HEK293 (cell line): Measurements from ENCODE around the gene BIRC3.

Experiments
- CTCF ChIA-PET: fragments of 350-600 bp; formaldehyde crosslinking; extraction: SDS; loops from one replicate; lab custom pipeline; 2021; ENCODE audit warnings: antibody characterized with exemption; lab: Yijun Ruan, JAX
- POLR2A ChIA-PET: fragments of 300-600 bp; formaldehyde crosslinking; extraction: SDS; loops from one replicate; lab custom pipeline; 2020; ENCODE audit warnings: antibody characterized with exemption, inconsistent platforms; lab: Yijun Ruan, JAX
- H3K27ac ChIP-seq: fragments of 200-500 bp; sonication (Bioruptor generic); 2 replicates; pipeline ENCODE4 v1.5.1; 2014; ENCODE audit warnings: low read depth, low read length, control low read depth, inconsistent platforms; ENCODE audit errors: extremely low read depth
- H3K36me3 ChIP-seq, 2 experiments: fragments of 200-500 bp in 1 of 2; sonication (Bioruptor generic) in 1 of 2; 1 replicate in 1 of 2; 2 replicates in 1 of 2; pipeline ENCODE4 v1.5.1; 2014 to 2017; ENCODE audit warnings: inconsistent platforms in 2 of 2, low read length in 2 of 2; ENCODE audit not compliant: control insufficient read depth in 2 of 2, insufficient read depth in 1 of 2
- H3K4me1 ChIP-seq: fragments of 200-500 bp; sonication (Bioruptor generic); 2 replicates; pipeline ENCODE4 v1.5.1; 2014; ENCODE audit warnings: mild to moderate bottlenecking, low read length, inconsistent platforms; ENCODE audit not compliant: control insufficient read depth, insufficient read depth
- H3K4me3 ChIP-seq: 2 replicates; pipeline ENCODE4 v1.5.1; 2011; ENCODE audit warnings: low read depth, mild to moderate bottlenecking, control low read depth, low read length, moderate library complexity
- H3K9me3 ChIP-seq: fragments of 200-500 bp; sonication (Bioruptor generic); 2 replicates; pipeline ENCODE4 v1.5.1; 2014; ENCODE audit warnings: low read depth, low read length, inconsistent platforms; ENCODE audit not compliant: control insufficient read depth, insufficient read depth
- PRDM2 ChIP-seq: fragments of 450-650 bp; formaldehyde crosslinking; IDR thresholded peaks from 2 replicates; pipeline ENCODE4 v1.5.1; 2016; ENCODE audit warnings: missing biosample characterization, missing genetic modification characterization, borderline replicate concordance
- ZBTB44 ChIP-seq: fragments of 450-650 bp; IDR thresholded peaks from 2 replicates; pipeline ENCODE4 v1.5.1; 2018; ENCODE audit warnings: missing biosample characterization, mild to moderate bottlenecking, missing genetic modification characterization
- ZNF138 ChIP-seq: fragments of 450-650 bp; formaldehyde crosslinking; IDR thresholded peaks from 2 replicates; pipeline ENCODE4 v1.5.1; 2016; ENCODE audit warnings: missing biosample characterization, missing genetic modification characterization, borderline replicate concordance
- ZNF280C ChIP-seq: fragments of 450-650 bp; formaldehyde crosslinking; IDR thresholded peaks from 2 replicates; pipeline ENCODE4 v1.5.1; 2016; ENCODE audit warnings: missing biosample characterization, missing genetic modification characterization
- ZNF335 ChIP-seq: fragments of 450-650 bp; formaldehyde crosslinking; conservative IDR thresholded peaks from 2 replicates; pipeline ENCODE4 v1.5.1; 2016; ENCODE audit warnings: missing biosample characterization, missing genetic modification characterization
- ZNF558 ChIP-seq: fragments of 450-650 bp; formaldehyde crosslinking; IDR thresholded peaks from 2 replicates; pipeline ENCODE4 v1.5.1; 2016; ENCODE audit warnings: missing biosample characterization, missing genetic modification characterization
- ZNF664 ChIP-seq: fragments of 450-650 bp; formaldehyde crosslinking; IDR thresholded peaks from 2 replicates; pipeline ENCODE4 v1.5.1; 2016; ENCODE audit warnings: missing biosample characterization, missing genetic modification characterization
- ZNF785 ChIP-seq: fragments of 450-650 bp; formaldehyde crosslinking; IDR thresholded peaks from 2 replicates; pipeline ENCODE4 v1.5.1; 2016; ENCODE audit warnings: missing biosample characterization, missing genetic modification characterization
- ZSCAN4 ChIP-seq: fragments of 450-650 bp; formaldehyde crosslinking; IDR thresholded peaks from 2 replicates; pipeline ENCODE4 v1.5.1; 2017; ENCODE audit warnings: missing biosample characterization, missing genetic modification characterization
- TF ChIP-seq, protein P1 (sequence below): fragments of 450-650 bp; formaldehyde crosslinking; IDR thresholded peaks from 2 replicates; pipeline ENCODE4 v1.5.1; 2016; ENCODE audit warnings: missing biosample characterization, missing genetic modification characterization
- TF ChIP-seq, protein P2 (sequence below): fragments of 450-650 bp; formaldehyde crosslinking; IDR thresholded peaks from 2 replicates; pipeline ENCODE4 v1.5.1; 2016; ENCODE audit warnings: missing biosample characterization, missing genetic modification characterization
- TF ChIP-seq, protein P3 (sequence below): fragments of 450-650 bp; formaldehyde crosslinking; IDR thresholded peaks from 2 replicates; pipeline ENCODE4 v1.5.1; 2017; ENCODE audit warnings: missing biosample characterization, missing genetic modification characterization
- TF ChIP-seq, protein P4 (sequence below): fragments of 450-650 bp; formaldehyde crosslinking; IDR thresholded peaks from 2 replicates; pipeline ENCODE4 v1.5.1; 2016; ENCODE audit warnings: missing biosample characterization, missing genetic modification characterization, low read depth

The BIRC3 gene

DNA sequence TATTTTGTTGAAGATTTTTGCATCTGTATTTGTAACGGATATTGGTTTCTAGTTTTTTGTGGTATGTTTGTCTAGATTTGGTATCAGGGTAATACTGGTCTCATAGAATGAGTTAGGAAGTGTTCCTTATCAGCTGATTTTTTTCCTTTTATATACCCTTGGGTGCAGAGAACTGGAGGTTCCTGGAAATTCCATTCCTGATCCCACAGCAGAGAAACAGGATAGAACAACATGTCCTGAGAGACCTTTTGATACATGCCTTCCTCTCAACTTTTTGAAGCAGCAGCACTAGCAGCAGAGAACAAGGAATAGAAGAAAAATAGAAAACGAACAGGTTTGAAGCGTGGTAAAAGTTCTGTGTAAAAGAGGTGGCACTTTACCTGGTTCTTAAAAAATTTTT lies 66.6 kb downstream of the BIRC3 start:
- Histone ChIP-seq H3K9me3 (no peaks in the 10 kb centered on the region), H3K27ac (no peak overlapping the region), H3K4me3 (no peak overlapping the region), H3K4me1 (no peaks in the 10 kb centered on the region), H3K36me3 (peaks cover 0 to 54% of the 10 kb centered on the region in 2 experiments; a peak in 1 of 3 replicates)
- CTCF ChIA-PET: interaction anchor here (0.9 to 1.2 kb wide), 2 partner anchors 42 to 112 kb away, joined by 3 read pairs; no protein-coding TSS in a partner anchor
- TF ChIP-seq ZBTB44 (tag by site-specific recombination) (no peak), ZNF280C (no peak), ZNF558 (no peak), ZNF664 (tag by site-specific recombination) (no peak), PRDM2 (no peak), ZNF335 (tag by site-specific recombination) (no peak)
- TF ChIP-seq, protein P1, sequence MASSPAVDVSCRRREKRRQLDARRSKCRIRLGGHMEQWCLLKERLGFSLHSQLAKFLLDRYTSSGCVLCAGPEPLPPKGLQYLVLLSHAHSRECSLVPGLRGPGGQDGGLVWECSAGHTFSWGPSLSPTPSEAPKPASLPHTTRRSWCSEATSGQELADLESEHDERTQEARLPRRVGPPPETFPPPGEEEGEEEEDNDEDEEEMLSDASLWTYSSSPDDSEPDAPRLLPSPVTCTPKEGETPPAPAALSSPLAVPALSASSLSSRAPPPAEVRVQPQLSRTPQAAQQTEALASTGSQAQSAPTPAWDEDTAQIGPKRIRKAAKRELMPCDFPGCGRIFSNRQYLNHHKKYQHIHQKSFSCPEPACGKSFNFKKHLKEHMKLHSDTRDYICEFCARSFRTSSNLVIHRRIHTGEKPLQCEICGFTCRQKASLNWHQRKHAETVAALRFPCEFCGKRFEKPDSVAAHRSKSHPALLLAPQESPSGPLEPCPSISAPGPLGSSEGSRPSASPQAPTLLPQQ (tag by site-specific recombination): no peak
- TF ChIP-seq, protein P2, sequence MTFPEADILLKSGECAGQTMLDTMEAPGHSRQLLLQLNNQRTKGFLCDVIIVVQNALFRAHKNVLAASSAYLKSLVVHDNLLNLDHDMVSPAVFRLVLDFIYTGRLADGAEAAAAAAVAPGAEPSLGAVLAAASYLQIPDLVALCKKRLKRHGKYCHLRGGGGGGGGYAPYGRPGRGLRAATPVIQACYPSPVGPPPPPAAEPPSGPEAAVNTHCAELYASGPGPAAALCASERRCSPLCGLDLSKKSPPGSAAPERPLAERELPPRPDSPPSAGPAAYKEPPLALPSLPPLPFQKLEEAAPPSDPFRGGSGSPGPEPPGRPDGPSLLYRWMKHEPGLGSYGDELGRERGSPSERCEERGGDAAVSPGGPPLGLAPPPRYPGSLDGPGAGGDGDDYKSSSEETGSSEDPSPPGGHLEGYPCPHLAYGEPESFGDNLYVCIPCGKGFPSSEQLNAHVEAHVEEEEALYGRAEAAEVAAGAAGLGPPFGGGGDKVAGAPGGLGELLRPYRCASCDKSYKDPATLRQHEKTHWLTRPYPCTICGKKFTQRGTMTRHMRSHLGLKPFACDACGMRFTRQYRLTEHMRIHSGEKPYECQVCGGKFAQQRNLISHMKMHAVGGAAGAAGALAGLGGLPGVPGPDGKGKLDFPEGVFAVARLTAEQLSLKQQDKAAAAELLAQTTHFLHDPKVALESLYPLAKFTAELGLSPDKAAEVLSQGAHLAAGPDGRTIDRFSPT: no peak
- POLR2A ChIA-PET: no interaction called here

GRCh38 chr11:102384419-102385079 lies 67.3 kb downstream of the BIRC3 start:
- no peaks in the 10 kb centered on the region for H3K4me1 ChIP-seq
- CTCF ChIA-PET: interaction anchor here (0.9 to 1.2 kb wide), 2 partner anchors 42 to 111 kb away, joined by 3 read pairs; no protein-coding TSS in a partner anchor
- peaks cover 0 to 54% of the 10 kb centered on the region in 2 experiments; a peak in 1 of 3 replicates for H3K36me3 ChIP-seq
- H3K27ac ChIP-seq: no peak overlapping the region
- POLR2A ChIA-PET: no interaction called here
- no peaks in the 10 kb centered on the region for H3K9me3 ChIP-seq
- no peak overlapping the region for H3K4me3 ChIP-seq
- TF ChIP-seq ZNF785 (no peak), ZSCAN4 (tag by site-specific recombination) (no peak), ZNF138 (tag by site-specific recombination) (no peak)
- TF ChIP-seq, protein P3, sequence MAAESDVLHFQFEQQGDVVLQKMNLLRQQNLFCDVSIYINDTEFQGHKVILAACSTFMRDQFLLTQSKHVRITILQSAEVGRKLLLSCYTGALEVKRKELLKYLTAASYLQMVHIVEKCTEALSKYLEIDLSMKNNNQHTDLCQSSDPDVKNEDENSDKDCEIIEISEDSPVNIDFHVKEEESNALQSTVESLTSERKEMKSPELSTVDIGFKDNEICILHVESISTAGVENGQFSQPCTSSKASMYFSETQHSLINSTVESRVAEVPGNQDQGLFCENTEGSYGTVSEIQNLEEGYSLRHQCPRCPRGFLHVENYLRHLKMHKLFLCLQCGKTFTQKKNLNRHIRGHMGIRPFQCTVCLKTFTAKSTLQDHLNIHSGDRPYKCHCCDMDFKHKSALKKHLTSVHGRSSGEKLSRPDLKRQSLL (tag by site-specific recombination): no peak
- TF ChIP-seq, protein P1 (tag by site-specific recombination): no peak
- TF ChIP-seq, protein P4, sequence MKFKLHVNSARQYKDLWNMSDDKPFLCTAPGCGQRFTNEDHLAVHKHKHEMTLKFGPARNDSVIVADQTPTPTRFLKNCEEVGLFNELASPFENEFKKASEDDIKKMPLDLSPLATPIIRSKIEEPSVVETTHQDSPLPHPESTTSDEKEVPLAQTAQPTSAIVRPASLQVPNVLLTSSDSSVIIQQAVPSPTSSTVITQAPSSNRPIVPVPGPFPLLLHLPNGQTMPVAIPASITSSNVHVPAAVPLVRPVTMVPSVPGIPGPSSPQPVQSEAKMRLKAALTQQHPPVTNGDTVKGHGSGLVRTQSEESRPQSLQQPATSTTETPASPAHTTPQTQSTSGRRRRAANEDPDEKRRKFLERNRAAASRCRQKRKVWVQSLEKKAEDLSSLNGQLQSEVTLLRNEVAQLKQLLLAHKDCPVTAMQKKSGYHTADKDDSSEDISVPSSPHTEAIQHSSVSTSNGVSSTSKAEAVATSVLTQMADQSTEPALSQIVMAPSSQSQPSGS (tag by site-specific recombination): no peak
